Caco-2 (cell line): ENCODE measurements around the gene LRBA. TPM values are rescaled to one million over a fixed set of nuclear protein-coding genes. Genes with fewer than 3 reads are reported as not detected.

ENCODE experiments used
- BruUV-seq: library from RNA; stranded (reverse); fragments of 400-500 nt; replicated peaks from 2 replicates; lab custom pipeline; 2021; lab: Mats Ljungman, UMichigan
- CTCF ChIA-PET: fragments of 300-600 bp; sonication (Branson Sonifier 250); formaldehyde crosslinking; loops from one replicate; lab custom pipeline; 2022; ENCODE audit warnings: antibody characterized with exemption; lab: Charles Lee
- POLR2A ChIA-PET: fragments of 300-600 bp; sonication (Branson Sonifier 250); formaldehyde crosslinking; loops from one replicate; lab custom pipeline; 2022; ENCODE audit warnings: antibody characterized with exemption; lab: Charles Lee
- DNase-seq, 2 experiments: peaks; one replicate each; pipeline versions ENCODE4 v3.0.0 to v3.0.0-alpha.2; 2020 to 2022
- H3K27me3 ChIP-seq: replicated peaks from 2 replicates; pipeline ENCODE4 v1.6.0; 2011; ENCODE audit warnings: low read length; ENCODE audit not compliant: control insufficient read depth, insufficient read depth
- H3K36me3 ChIP-seq: 2 replicates; pipeline ENCODE4 v1.5.1; 2011; ENCODE audit warnings: low read length; ENCODE audit not compliant: control insufficient read depth, insufficient read depth
- H3K4me1 ChIP-seq: fragments of 250-450 bp; sonication (Bioruptor Pico); 2 replicates; pipeline ENCODE4 v1.5.1; 2020; ENCODE audit warnings: mild to moderate bottlenecking
- H3K4me3 ChIP-seq: 2 replicates; pipeline ENCODE4 v1.5.1; 2011; ENCODE audit warnings: low read depth, mild to moderate bottlenecking, control low read depth, low read length
- H3K9me3 ChIP-seq: fragments of 250-450 bp; sonication (Bioruptor Pico); 2 replicates; pipeline ENCODE4 v1.5.1; 2020; ENCODE audit warnings: mild to moderate bottlenecking, moderate library complexity
- H3K27ac Mint-ChIP-seq: one replicate; pipeline ENCODE4 v1.8.0; 2022; ENCODE audit warnings: mixed read lengths; ENCODE audit not compliant: unreplicated experiment
- H3K27me3 Mint-ChIP-seq: one replicate; pipeline ENCODE4 v1.8.0; 2022; ENCODE audit warnings: mixed read lengths; ENCODE audit not compliant: insufficient read depth, unreplicated experiment
- H3K36me3 Mint-ChIP-seq: one replicate; pipeline ENCODE4 v1.8.0; 2022; ENCODE audit warnings: mild to moderate bottlenecking, mixed read lengths; ENCODE audit not compliant: insufficient read depth, unreplicated experiment
- H3K4me1 Mint-ChIP-seq: one replicate; pipeline ENCODE4 v1.8.0; 2022; ENCODE audit warnings: low read depth, mixed read lengths; ENCODE audit not compliant: unreplicated experiment
- H3K4me3 Mint-ChIP-seq: one replicate; pipeline ENCODE4 v1.8.0; 2022; ENCODE audit warnings: mild to moderate bottlenecking, moderate library complexity, mixed read lengths; ENCODE audit not compliant: unreplicated experiment
- H3K9me3 Mint-ChIP-seq: one replicate; pipeline ENCODE4 v1.8.0; 2022; ENCODE audit warnings: mixed read lengths; ENCODE audit not compliant: unreplicated experiment
- intact Hi-C: fragments of 100-400 bp; cut with micrococcal nuclease; formaldehyde crosslinking; loops from one replicate; pipeline ENCODE4 v1.10.0; 2022; ENCODE audit not compliant: unreplicated experiment
- total RNA-seq: library from RNA; stranded (reverse); gene quantifications from 2 replicates; pipeline ENCODE4 v1.2.3, GENCODE V29; 2022
- TF ChIP-seq, protein P1 (sequence below), 2 experiments: fragments of 200-600 bp in 1 of 2; IDR thresholded peaks; 1 replicate in 1 of 2; 2 replicates in 1 of 2; pipeline versions ENCODE4 v1.5.1 to v1.8.0; 2011 to 2022; ENCODE audit warnings: antibody characterized with exemption in 1 of 2, control low read depth in 1 of 2, inconsistent platforms in 1 of 2, low read depth in 1 of 2, low read length in 1 of 2, mild to moderate bottlenecking in 1 of 2, moderate library complexity in 1 of 2; ENCODE audit not compliant: insufficient read depth in 1 of 2, severe bottlenecking in 1 of 2, unreplicated experiment in 1 of 2

LRBA gene
- total RNA-seq, 1 experiment from 2014 or later: 53.2 TPM

DNA sequence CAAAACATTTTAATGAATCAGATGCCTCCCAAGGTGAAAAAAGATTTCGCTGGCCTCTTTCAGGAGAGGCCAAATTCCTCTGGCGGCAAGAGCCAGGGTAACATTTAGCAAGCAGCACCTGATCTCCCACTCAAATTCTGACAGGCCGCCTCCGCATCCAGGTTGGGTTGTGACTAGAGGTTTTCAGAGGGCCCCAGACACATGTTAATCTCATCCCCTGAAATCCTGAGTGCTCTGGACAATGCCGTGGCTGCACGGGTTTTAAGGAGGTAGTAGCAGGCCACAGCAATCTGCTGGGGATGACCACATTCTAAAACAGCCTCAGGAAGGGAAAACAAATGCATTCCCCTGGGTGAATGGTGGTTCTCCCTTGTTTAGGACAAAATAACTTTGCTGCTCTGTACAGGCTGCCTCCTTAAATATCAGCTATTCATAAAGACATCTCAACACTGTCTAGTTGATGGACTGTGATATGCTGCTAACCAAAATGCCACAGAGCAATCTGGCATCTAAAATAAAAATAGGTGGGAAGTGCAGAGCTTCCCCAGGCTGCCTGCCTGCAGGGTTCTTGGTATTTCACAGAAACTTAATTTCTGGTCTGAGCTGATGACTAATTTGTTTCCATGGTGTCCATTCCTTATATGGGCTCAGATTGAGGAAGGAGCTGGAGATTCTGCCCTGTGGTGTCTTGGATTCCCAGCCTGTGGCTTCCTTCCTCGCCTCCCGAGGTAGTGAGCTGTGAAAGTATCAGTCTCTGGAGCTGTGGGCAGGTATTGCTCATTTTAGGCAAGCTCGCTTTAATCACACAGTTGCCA lies 734.8 kb downstream of the LRBA start:
- intact Hi-C loops: no loop called here
- DNase-seq: no peak
- ChIA-PET CTCF (no interaction called here), POLR2A (no interaction called here)
- Mint-ChIP-seq H3K9me3 (no peaks in the 10 kb centered on the region), H3K27ac (no peak overlapping the region), H3K4me3 (no peak overlapping the region), H3K36me3 (peaks cover 32% of the 10 kb centered on the region), H3K4me1 (no peaks in the 10 kb centered on the region), H3K27me3 (no peaks in the 10 kb centered on the region)
- BruUV-seq: no TSS peak
- Histone ChIP-seq H3K27me3 (no peaks in the 10 kb centered on the region), H3K4me3 (no peak overlapping the region), H3K36me3 (no peaks in the 10 kb centered on the region; the same call in 1 of the 2 replicates), H3K4me1 (no peaks in the 10 kb centered on the region), H3K9me3 (no peaks in the 10 kb centered on the region)
- TF ChIP-seq, protein P1, sequence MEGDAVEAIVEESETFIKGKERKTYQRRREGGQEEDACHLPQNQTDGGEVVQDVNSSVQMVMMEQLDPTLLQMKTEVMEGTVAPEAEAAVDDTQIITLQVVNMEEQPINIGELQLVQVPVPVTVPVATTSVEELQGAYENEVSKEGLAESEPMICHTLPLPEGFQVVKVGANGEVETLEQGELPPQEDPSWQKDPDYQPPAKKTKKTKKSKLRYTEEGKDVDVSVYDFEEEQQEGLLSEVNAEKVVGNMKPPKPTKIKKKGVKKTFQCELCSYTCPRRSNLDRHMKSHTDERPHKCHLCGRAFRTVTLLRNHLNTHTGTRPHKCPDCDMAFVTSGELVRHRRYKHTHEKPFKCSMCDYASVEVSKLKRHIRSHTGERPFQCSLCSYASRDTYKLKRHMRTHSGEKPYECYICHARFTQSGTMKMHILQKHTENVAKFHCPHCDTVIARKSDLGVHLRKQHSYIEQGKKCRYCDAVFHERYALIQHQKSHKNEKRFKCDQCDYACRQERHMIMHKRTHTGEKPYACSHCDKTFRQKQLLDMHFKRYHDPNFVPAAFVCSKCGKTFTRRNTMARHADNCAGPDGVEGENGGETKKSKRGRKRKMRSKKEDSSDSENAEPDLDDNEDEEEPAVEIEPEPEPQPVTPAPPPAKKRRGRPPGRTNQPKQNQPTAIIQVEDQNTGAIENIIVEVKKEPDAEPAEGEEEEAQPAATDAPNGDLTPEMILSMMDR (IDR thresholded peaks at IDR 0.05; ENCODE audit: insufficient read depth in 1 of 2, low read depth in 1 of 2, low read length in 1 of 2, severe bottlenecking in 1 of 2, unreplicated experiment in 1 of 2): no peak

DNA sequence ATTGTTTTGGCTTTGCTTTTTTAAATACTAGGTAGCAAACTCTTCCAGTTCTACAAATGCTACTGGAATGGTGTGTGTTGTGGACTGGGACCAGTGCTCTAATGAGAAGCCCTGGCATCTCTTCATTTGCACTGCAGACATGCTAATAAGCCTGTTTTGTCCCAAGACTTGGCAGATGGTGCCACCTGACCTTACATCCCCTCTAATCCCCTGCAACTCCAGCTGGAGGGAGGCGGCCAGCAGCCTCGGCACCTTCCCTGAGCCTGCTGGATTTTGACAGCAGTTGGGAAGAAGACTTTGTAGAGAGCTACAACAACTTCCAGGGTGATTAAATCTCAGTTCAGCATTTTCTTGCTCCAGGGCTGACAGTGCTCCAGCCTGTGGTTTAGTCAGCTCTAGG lies 736.9 kb downstream of the LRBA start:
- POLR2A ChIA-PET: no interaction called here
- TF ChIP-seq, protein P1 (IDR thresholded peaks at IDR 0.05; ENCODE audit: insufficient read depth in 1 of 2, low read depth in 1 of 2, low read length in 1 of 2, severe bottlenecking in 1 of 2, unreplicated experiment in 1 of 2): no peak
- CTCF ChIA-PET: no interaction called here
- Histone ChIP-seq H3K9me3 (no peaks in the 10 kb centered on the region), H3K4me3 (no peak overlapping the region), H3K27me3 (no peaks in the 10 kb centered on the region), H3K36me3 (no peaks in the 10 kb centered on the region; the same call in 1 of the 2 replicates), H3K4me1 (no peaks in the 10 kb centered on the region)
- BruUV-seq: no TSS peak
- Mint-ChIP-seq H3K9me3 (no peaks in the 10 kb centered on the region), H3K36me3 (peaks cover 35% of the 10 kb centered on the region), H3K27ac (no peak overlapping the region), H3K27me3 (no peaks in the 10 kb centered on the region), H3K4me3 (no peak overlapping the region), H3K4me1 (no peaks in the 10 kb centered on the region)
- no peak for DNase-seq
- intact Hi-C loops: no loop called here

- peaks cover 17% of the 10 kb centered on the region for H3K36me3 Mint-ChIP-seq
- H3K9me3 Mint-ChIP-seq: no peaks in the 10 kb centered on the region
- no peak overlapping the region for H3K4me3 ChIP-seq
- CTCF ChIA-PET: no interaction called here
- H3K27me3 Mint-ChIP-seq: no peaks in the 10 kb centered on the region
- POLR2A ChIA-PET: no interaction called here
- no peaks in the 10 kb centered on the region for H3K9me3 ChIP-seq
- H3K27ac Mint-ChIP-seq: no peak overlapping the region
- BruUV-seq: no TSS peak
- TF ChIP-seq, protein P1 (IDR thresholded peaks at IDR 0.05; ENCODE audit: insufficient read depth in 1 of 2, low read depth in 1 of 2, low read length in 1 of 2, severe bottlenecking in 1 of 2, unreplicated experiment in 1 of 2): no peak
- H3K27me3 ChIP-seq: no peaks in the 10 kb centered on the region
- DNase-seq: no peak
- H3K4me1 ChIP-seq: peaks cover 4% of the 10 kb centered on the region; the same call in 1 of the 2 replicates
- intact Hi-C loops: no loop called here
- H3K36me3 ChIP-seq: no peaks in the 10 kb centered on the region
- no peak overlapping the region for H3K4me3 Mint-ChIP-seq
- H3K4me1 Mint-ChIP-seq: peaks cover 6% of the 10 kb centered on the region
These were observed 746.6 kb downstream of the LRBA start for GRCh38 chr4:150268444-150268843.
